ENCODE results near the gene HES6. TPM values are rescaled to one million over a fixed set of nuclear protein-coding genes. Genes with fewer than 3 reads are reported as not detected.

Gene HES6
- total and polyA plus RNA-seq, 2 of the 8 experiments (the other 6 are each of a cell fraction or from before 2014, with no cell fraction given) = 32.6 to 36.3 TPM

DNA sequence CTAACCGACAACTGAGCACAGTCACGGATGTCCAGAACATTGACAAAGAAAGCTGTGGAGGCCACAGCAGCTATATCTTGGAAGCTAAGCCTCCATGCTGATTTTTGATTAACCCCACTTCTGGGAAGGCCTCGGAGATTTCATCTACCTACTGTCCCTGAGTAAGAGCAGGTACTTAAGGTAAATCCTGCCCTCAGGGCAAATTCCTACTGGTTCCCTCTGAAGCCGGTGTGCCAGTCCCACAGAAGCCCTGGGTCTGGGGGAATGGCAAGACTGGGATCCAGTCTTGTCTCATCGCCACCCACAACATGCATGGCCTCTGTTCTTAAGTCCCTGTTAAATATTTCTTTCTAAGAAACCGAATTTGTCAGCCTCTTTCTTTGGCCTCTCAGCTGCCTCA is 29.9 kb upstream of the HES6 start:
- WGBS, 2 experiments (ENCODE audit: extremely low coverage in 1 of 2, insufficient coverage in 1 of 2, insufficient read length in 1 of 2, insufficient replicate concordance in 2 of 2, low coverage in 1 of 2, low lambda C conversion rate in 2 of 2, missing lambda C conversion rate in 1 of 2) = 85% methylated on average over 6 of the region's 6 CpGs; no CpG with 5 or more reads in 1 of the 2 experiments

More for the DNA sequence above, 29.9 kb upstream of the HES6 start:
- Histone ChIP-seq H3K79me1 (ENCODE audit: low read depth, low read length) (no peaks in the 10 kb centered on the region), H4K5ac (ENCODE audit: insufficient read length, low read depth, low read length) (no peak overlapping the region), H3K27ac (ENCODE audit: low read depth, low read length) (no peak overlapping the region), H3K4me1 (replicated peaks in 1 of 4; ENCODE audit: control insufficient read depth in 3 of 4, insufficient read depth in 4 of 4, low read length in 3 of 4) (no peaks in the 10 kb centered on the region), H3K4me3 (ENCODE audit: extremely low read depth in 1 of 4, insufficient read depth in 2 of 4, low read depth in 3 of 4, low read length in 4 of 4) (no peak overlapping the region), H2BK20ac (ENCODE audit: low read length) (no peak overlapping the region), H3K14ac (ENCODE audit: insufficient read length) (no peak overlapping the region), H3K18ac (ENCODE audit: extremely low read depth, low read length) (no peak overlapping the region), H3K36me3 (ENCODE audit: control insufficient read depth in 2 of 4, insufficient read depth in 4 of 4, low read length in 3 of 4) (no peaks in the 10 kb centered on the region; a peak in 2 of 8 replicates), H2BK120ac (replicated peaks; ENCODE audit: low read depth, low read length) (no peak overlapping the region), H2AFZ (ENCODE audit: low read length) (no peak overlapping the region), H3K27me3 (replicated peaks in 1 of 4; ENCODE audit: control insufficient read depth in 3 of 4, extremely low read depth in 1 of 4, insufficient read depth in 3 of 4, low read length in 3 of 4) (no peaks in the 10 kb centered on the region), H3K4ac (replicated peaks; ENCODE audit: insufficient read length, low read depth, low read length) (no peak overlapping the region), H4K91ac (replicated peaks; ENCODE audit: insufficient read length, low read length) (no peak overlapping the region), H2BK12ac (ENCODE audit: low read depth, low read length) (no peak overlapping the region), H2AK5ac (ENCODE audit: low read depth, low read length) (no peak overlapping the region), H3K9ac (replicated peaks in 1 of 4; ENCODE audit: extremely low read depth in 1 of 4, low read depth in 3 of 4, low read length in 3 of 4) (no peak overlapping the region), H3K23me2 (ENCODE audit: low read depth, low read length) (no peaks in the 10 kb centered on the region), H3K79me2 (ENCODE audit: control insufficient read depth in 1 of 2, insufficient read depth in 2 of 2, low read length in 2 of 2) (no peaks in the 10 kb centered on the region), H3K56ac (replicated peaks; ENCODE audit: insufficient read length, low read depth, low read length) (no peak overlapping the region), H2BK5ac (ENCODE audit: low read depth, low read length) (no peak overlapping the region), H3K9me3 (ENCODE audit: insufficient read depth in 2 of 2, low read depth in 1 of 2, low read length in 1 of 2) (no peaks in the 10 kb centered on the region), H4K20me1 (replicated peaks in 1 of 2; ENCODE audit: control insufficient read depth in 1 of 2, insufficient read depth in 2 of 2, low read length in 2 of 2) (peaks cover 0 to 2% of the 10 kb centered on the region in 2 experiments), H2BK15ac (ENCODE audit: low read length) (no peak overlapping the region), H3K23ac (ENCODE audit: insufficient read length) (no peak overlapping the region), H3K4me2 (ENCODE audit: insufficient read depth in 1 of 2, low read depth in 2 of 2, low read length in 2 of 2) (no peak overlapping the region), H4K8ac (ENCODE audit: extremely low read depth, insufficient read depth, low read length) (no peak overlapping the region)
- no peak for FAIRE-seq
- CTCF ChIA-PET (ENCODE audit: partially characterized antibody) = interaction anchor here (0.7 to 18.9 kb wide), 4 partner anchors 8 to 172 kb away, joined by 3 to 298 read pairs (median 6); no protein-coding TSS in a partner anchor
- TF ChIP-seq JUND (IDR thresholded peaks at IDR 0.05; ENCODE audit: low read length) (no peak), TCF12 (IDR thresholded peaks at IDR 0.05; ENCODE audit: low read depth, low read length) (no peak)
- POLR2A ChIA-PET (ENCODE audit: partially characterized antibody) = interaction anchor here (1.5 kb wide), 1 partner anchor 30 kb away, joined by 3 read pairs; the partner anchor contains the start of gene HES6
- DNase-seq (ENCODE audit: low read depth in 1 of 2, low spot score in 2 of 2) = no peak
